Sigmoid colon (tissue), 7 donors: ENCODE data around the gene FLT1. TPM values are rescaled to one million over a fixed set of nuclear protein-coding genes. Genes with fewer than 3 reads are reported as not detected.

Experiments used
- DNase-seq: peaks from one replicate; pipeline ENCODE4 v3.0.0-alpha.2; 2019
- H3K27ac ChIP-seq, 4 donors: fragments of 200-600 bp; sonication (generic); one replicate each; pipeline ENCODE4 v1.5.1; 2016 to 2019; ENCODE audit warnings: mild to moderate bottlenecking in 1 of 4
- H3K27me3 ChIP-seq, 3 donors: fragments of 200-600 bp; sonication (generic); one replicate each; pipeline ENCODE4 v1.5.1; 2019; ENCODE audit warnings: mild to moderate bottlenecking in 1 of 3
- H3K36me3 ChIP-seq, 4 donors: fragments of 200-600 bp; sonication (generic); one replicate each; pipeline ENCODE4 v1.5.1; 2016 to 2019
- H3K4me1 ChIP-seq, 4 donors: fragments of 200-600 bp; sonication (generic); one replicate each; pipeline ENCODE4 v1.5.1; 2017 to 2019
- H3K4me3 ChIP-seq, 4 donors: fragments of 200-600 bp; sonication (generic); one replicate each; pipeline ENCODE4 v1.5.1; 2017 to 2019; ENCODE audit warnings: mild to moderate bottlenecking in 2 of 4, moderate library complexity in 1 of 4
- H3K9me3 ChIP-seq, 4 donors: fragments of 200-600 bp in 3 of 4; sonication (generic) in 3 of 4; one replicate each; pipeline versions ENCODE4 v1.5.1 to v1.6.1; 2013 to 2019
- CTCF ChIP-seq, 4 experiments: fragments of 450-650 bp in 3 of 4; fragments of 200-600 bp in 1 of 4; IDR thresholded peaks; one replicate each; pipeline ENCODE4 v1.5.1; 2016 to 2019; ENCODE audit warnings: antibody characterized with exemption in 4 of 4, mild to moderate bottlenecking in 3 of 4, moderate library complexity in 2 of 4
- EP300 ChIP-seq, 4 donors: sonication (generic); formaldehyde crosslinking; IDR thresholded peaks; one replicate each; pipeline ENCODE4 v1.6.1; 2017; ENCODE audit warnings: antibody characterized with exemption in 4 of 4
- POLR2A ChIP-seq, 2 donors: fragments of 450-650 bp; IDR thresholded peaks; one replicate each; pipeline ENCODE4 v1.6.1; 2016; ENCODE audit warnings: antibody characterized with exemption in 2 of 2, mild to moderate bottlenecking in 2 of 2, moderate library complexity in 2 of 2
- POLR2AphosphoS5 ChIP-seq, 4 donors: sonication (generic); formaldehyde crosslinking; IDR thresholded peaks; one replicate each; pipeline ENCODE4 v1.6.1; 2017; ENCODE audit warnings: antibody characterized with exemption in 4 of 4
- WGBS, 2 donors: extraction: QIAGEN DNeasy Blood & Tissue Kit; methylation state at CpG; one replicate each; pipeline ENCODE4 v1.1.7; 2013; 5-methylcytosine and 5-hydroxymethylcytosine counted together
- intact Hi-C: fragments of 100-400 bp; cut with DNase I; formaldehyde crosslinking; loops from one replicate; pipeline ENCODE4 v1.15.1; 2023
- polyA plus RNA-seq, 3 donors: library from polyadenylated mRNA; stranded (reverse); fragments of 200-250 nt; gene quantifications; one replicate each; pipeline ENCODE4 v1.2.3, GENCODE V29; 2013
- total RNA-seq, 4 donors: library from RNA; depleted of rRNA; stranded (reverse); fragments of >200 nt; gene quantifications; one replicate each; pipeline ENCODE4 v1.1.0, GENCODE V29; 2016
- donor health status: healthy with polysubstance abuse.
- donor health status: Bipolar disorder and iron deficiency.
- donor health status: healthy.

The FLT1 gene
- total and polyA plus RNA-seq, 7 donors, result under 0.01 to 18.3 (median 5.7) TPM

GRCh38 chr13:28251466-28251865 is 243.5 kb downstream of the FLT1 start:
- Histone ChIP-seq H3K4me3 (no peak overlapping the region), H3K4me1 (no peaks in the 10 kb centered on the region), H3K9me3 (no peaks in the 10 kb centered on the region), H3K27ac (no peak overlapping the region), H3K36me3 (peaks cover 0 to 11% (median 3%) of the 10 kb centered on the region in 4 donors), H3K27me3 (no peaks in the 10 kb centered on the region)
- DNase-seq, result no peak
- intact Hi-C loops, result no loop called here
- 76 to 88% methylated on average over 6 of the region's 6 CpGs for WGBS, 2 donors
- TF ChIP-seq POLR2A (IDR thresholded peaks at IDR 0.05) (no peak), EP300 (IDR thresholded peaks at IDR 0.05) (no peak), CTCF (IDR thresholded peaks at IDR 0.05) (no peak), POLR2AphosphoS5 (IDR thresholded peaks at IDR 0.05) (no peak)

- Histone ChIP-seq H3K4me1 (no peaks in the 10 kb centered on the region), H3K4me3 (no peak overlapping the region), H3K27me3 (no peaks in the 10 kb centered on the region), H3K36me3 (peaks cover 0 to 5% (median 0%) of the 10 kb centered on the region in 4 donors), H3K27ac (no peak overlapping the region), H3K9me3 (no peaks in the 10 kb centered on the region)
- DNase-seq, result no peak
- TF ChIP-seq POLR2AphosphoS5 (IDR thresholded peaks at IDR 0.05) (no peak), POLR2A (IDR thresholded peaks at IDR 0.05) (no peak), CTCF (IDR thresholded peaks at IDR 0.05) (no peak), EP300 (IDR thresholded peaks at IDR 0.05) (no peak)
- intact Hi-C loops, result no loop called here
- 86 to 91% methylated on average over 10 of the region's 10 CpGs for WGBS, 2 donors
These were observed 244.4 kb downstream of the FLT1 start for GRCh38 chr13:28250542-28250941.

Other genes starting within 250 kb of the FLT1 start
- gene POMP, start 164.0 kb upstream of the FLT1 start, total RNA-seq, result 10 to 100 TPM; 38.6 to 96.4 (median 66.7) TPM
- gene POMP, start 164.0 kb upstream of the FLT1 start, polyA plus RNA-seq, result 100 to 1,000 TPM; 101 to 163 (median 135) TPM
- gene SLC46A3, start 223.8 kb upstream of the FLT1 start, total RNA-seq, result 10 to 100 TPM; 14.1 to 18.2 (median 15.1) TPM
- 10 to 100 TPM in 1 of 3 donors, 1 to 10 TPM in 2; 6.7 to 25.6 (median 9.6) TPM for gene SLC46A3, start 223.8 kb upstream of the FLT1 start, polyA plus RNA-seq